HG03103 (cell line): ENCODE data around the gene PFDN4.
A peak's percentile ranks its signal among the peaks of the same experiment; 100 is the strongest.

Source experiments
- ATAC-seq: cut with Tn5 transposase; IDR thresholded peaks from one replicate; pipeline ENCODE4 v1.9.1; 2021; ENCODE audit warnings: low read depth; ENCODE audit not compliant: unreplicated experiment

Gene PFDN4

DNA sequence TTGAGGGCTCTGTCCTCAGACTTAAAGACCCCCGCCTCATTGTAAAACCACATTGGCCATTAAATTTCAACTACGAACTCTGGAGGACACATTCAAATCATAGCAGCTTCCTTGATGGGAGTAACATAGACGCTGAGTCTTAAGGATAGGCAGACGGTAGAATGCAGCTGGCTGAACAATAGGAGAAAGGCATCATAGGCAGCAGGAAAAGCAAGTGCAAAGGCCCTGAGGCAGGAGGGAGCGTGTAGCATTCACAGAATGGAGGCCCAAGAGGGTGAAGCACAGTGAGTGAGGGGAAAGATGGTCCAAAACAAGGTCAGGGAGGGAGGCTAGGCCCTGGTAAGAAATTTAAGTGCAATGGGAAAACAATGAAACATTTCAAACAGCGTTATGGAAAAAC lies 8.6 kb upstream of the PFDN4 start:
- ATAC-seq = no peak

DNA sequence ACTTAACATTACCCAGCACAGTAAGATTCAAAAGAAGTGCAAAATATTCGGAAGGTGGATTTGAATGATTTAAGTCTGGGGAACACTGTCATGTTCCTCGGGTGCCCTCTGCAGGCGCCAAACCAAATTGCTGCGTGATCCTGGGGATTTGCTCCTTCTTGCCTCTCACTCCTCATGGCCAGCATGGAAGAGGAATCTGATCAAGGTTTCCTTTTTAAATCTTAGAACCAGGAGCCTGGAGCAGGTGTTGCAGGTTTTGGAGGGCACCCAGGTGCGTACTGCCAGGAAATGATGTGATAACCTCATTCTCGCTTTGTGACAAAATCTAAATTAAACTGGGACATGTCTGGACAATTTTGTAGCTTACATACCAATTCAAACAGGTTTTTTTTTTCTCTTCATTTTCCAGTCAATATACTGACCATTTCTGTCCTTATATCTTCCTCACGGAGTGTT lies 8.1 kb upstream of the PFDN4 start:
- no peak for ATAC-seq

DNA sequence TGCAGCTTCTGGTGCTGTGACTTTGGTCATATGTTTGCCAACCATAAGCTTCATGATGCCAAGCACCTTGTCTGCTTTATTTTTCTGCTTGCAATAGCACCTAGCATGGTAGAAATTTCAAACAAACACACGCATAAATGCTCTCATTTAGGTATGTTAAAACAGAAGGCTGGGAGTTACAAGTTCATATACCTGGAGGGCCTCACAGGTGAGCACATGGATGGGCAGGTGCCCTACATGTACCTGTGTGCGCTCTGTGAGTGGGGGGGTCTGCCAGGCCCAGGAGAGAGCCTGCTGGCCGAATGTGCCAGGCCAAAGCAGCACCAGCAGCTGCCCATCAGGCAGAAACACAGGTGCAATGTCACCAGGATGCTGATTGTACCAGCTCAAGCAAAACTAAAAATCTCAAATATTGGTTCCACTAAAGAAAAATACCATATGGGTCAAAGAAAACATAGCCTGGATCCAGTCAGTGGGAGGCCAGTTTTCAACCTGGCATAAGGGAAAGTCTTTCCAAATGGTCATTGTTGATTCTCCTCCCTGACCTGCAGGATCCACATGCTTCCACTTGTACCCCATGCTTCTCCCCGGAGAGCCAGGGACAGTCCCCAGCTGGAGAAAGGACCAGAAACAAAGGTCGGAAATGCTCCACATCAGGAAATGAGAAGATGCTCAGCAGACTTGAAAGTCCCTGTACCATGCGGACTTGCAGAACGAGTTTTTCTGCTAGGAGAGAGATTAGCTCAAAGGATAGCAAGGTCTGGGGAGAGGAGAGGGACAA lies 7.2 kb upstream of the PFDN4 start:
- no peak for ATAC-seq

GRCh38 chr20:54201268-54201846 lies 6.5 kb upstream of the PFDN4 start:
- ATAC-seq = no peak

GRCh38 chr20:54203281-54203680 lies 4.6 kb upstream of the PFDN4 start:
- ATAC-seq = no peak

DNA sequence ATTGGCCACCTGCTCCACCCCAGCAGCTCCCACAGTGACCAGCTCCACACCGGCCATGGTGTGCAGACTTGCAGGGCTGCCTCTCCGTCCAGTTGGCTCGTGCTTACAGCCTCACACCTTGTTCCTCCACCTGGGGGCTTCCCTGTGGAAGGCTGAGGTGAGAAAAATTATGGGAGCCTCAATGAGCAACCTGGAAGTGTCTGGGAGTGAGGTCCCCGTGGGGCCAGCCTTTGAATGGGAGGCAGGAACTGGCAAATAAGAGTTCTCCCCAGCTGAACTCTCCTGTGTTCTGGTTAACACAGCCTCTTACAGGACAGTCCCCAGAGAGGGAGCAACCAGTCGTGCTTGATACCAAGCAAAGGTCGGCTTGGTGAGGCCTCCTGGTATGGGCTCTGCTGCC lies 3.8 kb upstream of the PFDN4 start:
- ATAC-seq = no peak

- ATAC-seq = no peak
Measured at GRCh38 chr20:54204481-54204880, 3.4 kb upstream of the PFDN4 start.

DNA sequence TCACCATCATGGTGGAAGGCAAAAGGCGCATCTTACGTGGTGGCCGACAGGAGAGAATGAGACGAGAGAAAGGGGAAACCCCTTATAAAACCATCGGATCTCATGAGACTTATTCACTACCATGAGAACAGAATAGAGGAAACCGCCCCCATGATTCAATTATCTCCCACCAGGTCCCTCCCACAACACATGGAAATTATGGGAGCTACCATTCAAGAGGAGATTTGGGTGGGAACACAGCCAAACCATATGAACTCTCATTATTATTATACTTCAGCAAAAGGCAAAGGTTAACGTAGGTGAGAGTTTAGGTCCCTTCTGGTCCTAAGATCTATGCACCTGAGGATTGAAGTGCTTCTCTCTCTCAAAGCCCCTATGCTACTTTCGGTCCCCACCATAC lies 2.4 kb upstream of the PFDN4 start:
- no peak for ATAC-seq

- no peak for ATAC-seq
Measured at GRCh38 chr20:54207053-54207742, 689 bp upstream of the PFDN4 start.

DNA sequence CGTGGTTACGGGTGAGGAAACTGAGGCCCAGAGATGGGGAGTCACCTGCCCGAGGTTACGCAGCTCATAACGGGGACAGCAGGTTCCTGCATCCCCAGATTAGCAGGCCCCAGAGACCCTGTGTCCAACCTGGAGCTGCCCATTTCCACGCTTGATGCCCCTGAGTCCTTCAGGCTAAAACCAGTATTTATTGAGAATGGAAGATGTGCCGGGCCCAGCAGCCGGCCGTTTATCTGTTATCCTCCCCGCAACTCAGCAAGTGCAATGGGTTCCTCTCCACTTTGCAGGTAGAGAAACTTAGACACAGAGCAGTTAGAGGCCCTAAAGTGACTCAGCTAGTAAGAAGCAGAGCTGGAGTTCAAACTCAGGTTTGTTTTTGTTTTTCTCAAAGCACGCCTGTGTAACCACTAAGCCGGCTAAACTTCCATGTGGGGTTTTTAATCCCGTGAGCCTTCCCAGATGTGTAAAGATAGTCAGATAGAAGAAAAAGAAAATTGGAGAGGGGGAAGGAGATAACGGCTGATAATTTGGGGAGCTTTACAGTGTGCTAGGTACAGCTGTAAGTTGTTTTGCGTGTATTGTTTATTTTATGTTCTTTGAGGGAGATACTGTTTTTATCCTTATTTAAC lies 775 bp downstream of the PFDN4 start:
- ATAC-seq = peak; percentile 3

DNA sequence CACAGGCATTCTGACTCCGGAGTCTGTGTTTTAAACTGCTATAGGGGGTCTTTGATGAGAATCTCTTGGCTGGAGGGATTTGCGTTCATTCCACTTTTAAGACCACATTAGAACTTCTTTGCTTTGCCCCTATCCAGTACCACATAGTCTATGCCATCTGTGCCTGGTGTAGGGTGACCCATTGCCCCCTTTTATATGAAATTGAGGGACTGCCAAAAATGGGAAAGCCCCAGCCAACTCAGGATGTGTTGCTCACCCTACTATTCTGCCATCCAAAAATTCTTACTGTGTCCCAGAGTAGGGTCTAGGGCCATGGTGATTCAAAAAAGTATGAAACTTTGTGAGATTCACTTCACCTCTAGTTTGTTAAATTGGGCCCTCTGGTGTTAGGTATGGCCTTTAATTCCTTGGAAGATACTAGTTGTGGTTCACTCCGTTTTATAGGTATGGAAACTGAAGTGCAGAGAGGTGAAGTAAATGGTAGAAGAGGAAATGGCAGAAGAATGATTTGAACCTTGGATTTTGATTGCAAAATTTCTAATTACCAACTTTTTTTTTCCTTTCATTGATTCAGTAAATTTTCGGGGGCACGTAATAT lies 1.4 kb downstream of the PFDN4 start:
- ATAC-seq = no peak

- ATAC-seq = no peak
Measured at GRCh38 chr20:54212226-54212625, 4.3 kb downstream of the PFDN4 start.

DNA sequence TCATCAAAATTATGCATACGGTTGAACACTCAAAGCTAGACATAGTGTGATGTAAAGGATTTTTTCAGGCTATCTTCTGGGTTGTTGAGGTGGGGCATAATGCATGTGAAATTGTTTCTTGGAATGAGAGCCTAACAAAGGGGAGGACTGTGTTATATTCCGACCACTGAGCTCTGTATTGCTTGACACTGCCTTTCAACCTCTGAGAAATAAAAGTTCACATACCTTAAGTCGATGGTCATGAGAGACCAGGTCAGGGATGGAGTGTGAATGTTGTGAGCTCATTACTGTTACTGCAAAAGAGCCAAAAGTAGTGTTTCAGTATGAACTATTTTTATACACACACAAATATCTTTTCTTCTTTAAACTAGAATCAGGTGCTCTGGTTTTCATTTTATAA lies 5.0 kb downstream of the PFDN4 start:
- no peak for ATAC-seq

GRCh38 chr20:54214566-54214965 lies 6.7 kb downstream of the PFDN4 start:
- no peak for ATAC-seq

DNA sequence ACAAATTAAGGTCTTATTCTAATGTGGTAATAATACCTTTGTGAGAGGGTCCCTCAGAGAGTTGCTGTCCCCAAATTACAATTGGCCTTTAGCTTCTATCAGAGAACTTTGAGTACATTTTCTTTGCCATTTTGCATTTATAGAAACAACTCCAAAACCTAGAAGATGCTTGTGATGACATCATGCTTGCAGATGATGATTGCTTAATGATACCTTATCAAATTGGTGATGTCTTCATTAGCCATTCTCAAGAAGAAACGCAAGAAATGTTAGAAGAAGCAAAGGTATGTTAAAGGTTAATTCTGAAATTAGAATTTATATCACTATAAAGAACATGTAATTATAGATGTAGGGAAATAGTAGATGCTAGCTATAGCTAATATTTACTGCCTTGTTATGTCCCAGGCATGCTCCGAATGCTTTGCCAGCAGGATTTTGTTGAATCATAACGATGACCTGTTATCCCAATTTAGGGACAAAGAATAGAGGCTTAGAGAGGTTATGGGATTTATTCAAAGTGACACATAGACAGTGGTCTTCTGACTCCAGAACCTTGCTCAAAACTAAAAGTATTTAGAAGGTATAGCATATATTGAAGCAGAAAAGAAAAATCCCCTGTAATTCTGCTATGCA lies 7.4 kb downstream of the PFDN4 start:
- no peak for ATAC-seq

GRCh38 chr20:54217762-54218161 lies 9.9 kb downstream of the PFDN4 start:
- ATAC-seq = no peak

- no peak for ATAC-seq
Measured at GRCh38 chr20:54218470-54218869, 10.6 kb downstream of the PFDN4 start.

DNA sequence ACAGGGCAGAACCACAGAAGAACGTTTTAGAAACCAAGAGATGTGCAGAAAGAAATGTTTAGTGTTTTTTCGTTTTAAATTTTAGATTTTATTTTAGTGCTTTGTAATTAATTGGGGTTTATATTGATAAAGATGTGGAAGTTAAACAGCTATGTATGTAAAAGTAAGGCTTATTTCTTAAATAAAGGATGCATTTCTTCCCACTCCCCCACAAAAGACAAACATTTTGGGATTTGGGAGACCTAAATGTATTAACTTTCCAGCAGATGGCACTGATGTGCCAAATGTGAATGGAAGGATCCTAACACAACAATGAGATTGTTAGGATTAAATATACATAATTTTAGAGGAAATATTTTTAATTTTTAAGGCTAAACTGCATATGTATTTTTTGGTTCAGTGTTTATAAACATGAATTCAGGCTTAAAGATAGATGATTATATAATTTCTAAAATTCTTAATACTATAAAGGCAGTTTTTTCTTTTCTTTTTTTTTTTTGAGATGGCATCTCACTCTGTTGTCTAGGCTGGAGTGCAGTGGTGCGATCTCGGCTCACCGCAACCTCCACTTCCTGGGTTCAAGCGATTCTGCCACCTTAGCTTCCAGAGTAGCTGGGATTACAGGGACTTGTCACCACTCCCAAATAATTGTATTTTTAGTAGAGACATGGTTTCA lies 12.0 kb downstream of the PFDN4 start:
- ATAC-seq = no peak

- no peak for ATAC-seq
Measured at GRCh38 chr20:54220722-54221121, 12.8 kb downstream of the PFDN4 start.

DNA sequence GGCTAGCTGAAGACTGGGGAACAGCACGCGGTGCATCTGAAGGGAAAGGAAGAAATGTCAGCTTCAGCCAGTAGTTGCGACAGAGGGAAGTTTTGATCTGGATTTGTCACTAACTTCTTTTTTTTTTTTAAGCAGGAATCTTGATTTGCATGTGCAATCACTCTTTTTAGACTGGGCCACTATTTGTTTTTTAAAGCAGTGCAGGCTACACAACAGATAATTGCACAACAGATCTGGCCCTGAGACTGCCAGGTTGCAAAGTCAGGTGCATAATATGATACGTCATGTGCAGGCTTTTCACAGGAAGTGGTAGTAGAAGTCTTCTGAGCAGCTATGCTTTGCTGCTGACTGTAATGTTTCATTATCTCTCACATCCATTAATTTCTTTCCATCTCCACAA lies 13.5 kb downstream of the PFDN4 start:
- peak; percentile 65 for ATAC-seq
